ENCODE measurements around the gene PNCK.

The PNCK gene

GRCh38 chrX:153626863-153627674 is 46.5 kb downstream of the PNCK start:
- no peak for DNase-seq

GRCh38 chrX:153626025-153626633 is 47.5 kb downstream of the PNCK start:
- DNase-seq, result no peak

- no peak for DNase-seq
Observed at GRCh38 chrX:153625271-153626024, 48.2 kb downstream of the PNCK start.

GRCh38 chrX:153624196-153625091 is 49.2 kb downstream of the PNCK start:
- DNase-seq, result no peak

GRCh38 chrX:153623310-153624029 is 50.1 kb downstream of the PNCK start:
- no peak for DNase-seq

- no peak for DNase-seq
Observed at GRCh38 chrX:153622661-153623309, 50.8 kb downstream of the PNCK start.

GRCh38 chrX:153621949-153622598 is 51.5 kb downstream of the PNCK start:
- no peak for DNase-seq

GRCh38 chrX:153620576-153620975 is 53.0 kb downstream of the PNCK start:
- DNase-seq, result no peak

All from NCI-H526 (cell line).